H9 (cell line): ENCODE measurements around the gene AKR1D1. TPM values are rescaled to one million over a fixed set of nuclear protein-coding genes. Genes with fewer than 3 reads are reported as not detected.

Source experiments
- DNase-seq: peaks from one replicate; pipeline ENCODE4 v3.0.0-alpha.2; 2017
- H2AFZ ChIP-seq: one replicate; pipeline ENCODE4 v1.6.1; 2013; ENCODE audit warnings: mild to moderate bottlenecking, low read length, control low read depth, moderate library complexity
- H2AK5ac ChIP-seq: 2 replicates; pipeline ENCODE4 v1.6.1; 2013; ENCODE audit warnings: low read length, control low read depth, mixed read lengths; ENCODE audit not compliant: insufficient read length
- H2BK120ac ChIP-seq: one replicate; pipeline ENCODE4 v1.6.1; 2013; ENCODE audit warnings: low read depth, mild to moderate bottlenecking, low read length, control low read depth, inconsistent platforms; ENCODE audit not compliant: poor library complexity, severe bottlenecking
- H2BK12ac ChIP-seq: 2 replicates; pipeline ENCODE4 v1.6.1; 2013; ENCODE audit warnings: low read length, control low read depth, mixed read lengths, low read depth; ENCODE audit not compliant: insufficient read length
- H2BK15ac ChIP-seq: 2 replicates; pipeline ENCODE4 v1.6.1; 2013; ENCODE audit warnings: low read depth, low read length, control low read depth
- H2BK20ac ChIP-seq: one replicate; pipeline ENCODE4 v1.6.1; 2013; ENCODE audit warnings: low read depth, mild to moderate bottlenecking, low read length, control low read depth, inconsistent platforms; ENCODE audit not compliant: poor library complexity, severe bottlenecking
- H2BK5ac ChIP-seq: 2 replicates; pipeline ENCODE4 v1.6.1; 2013; ENCODE audit warnings: low read length, control low read depth, mixed read lengths; ENCODE audit not compliant: insufficient read length
- H3K14ac ChIP-seq: 2 replicates; pipeline ENCODE4 v1.6.1; 2013; ENCODE audit warnings: low read length, control low read depth; ENCODE audit not compliant: insufficient read depth
- H3K18ac ChIP-seq: 2 replicates; pipeline ENCODE4 v1.6.1; 2013; ENCODE audit warnings: low read depth, mild to moderate bottlenecking, mixed read lengths, low read length, control low read depth; ENCODE audit not compliant: insufficient read length
- H3K23ac ChIP-seq: 2 replicates; pipeline ENCODE4 v1.6.1; 2013; ENCODE audit warnings: low read length, control low read depth, mixed read lengths, low read depth; ENCODE audit not compliant: insufficient read length
- H3K23me2 ChIP-seq: 2 replicates; pipeline ENCODE4 v1.6.1; 2013; ENCODE audit warnings: low read depth, mild to moderate bottlenecking, mixed read lengths, low read length, control low read depth; ENCODE audit not compliant: insufficient read length, poor library complexity, severe bottlenecking
- H3K27ac ChIP-seq: 2 replicates; pipeline ENCODE4 v1.5.1; 2013; ENCODE audit warnings: low read length, control low read depth, mixed read lengths, low read depth; ENCODE audit not compliant: insufficient read length
- H3K27me3 ChIP-seq: 2 replicates; pipeline ENCODE4 v1.6.1; 2013; ENCODE audit warnings: low read length, control low read depth, inconsistent platforms; ENCODE audit not compliant: insufficient read depth
- H3K4ac ChIP-seq: 2 replicates; pipeline ENCODE4 v1.6.1; 2013; ENCODE audit warnings: low read depth, mild to moderate bottlenecking, control low read depth, inconsistent platforms, low read length, moderate library complexity
- H3K4me1 ChIP-seq: 2 replicates; pipeline ENCODE4 v1.6.1; 2013; ENCODE audit warnings: low read length, control low read depth, inconsistent platforms; ENCODE audit not compliant: insufficient read depth
- H3K4me2 ChIP-seq: 2 replicates; pipeline ENCODE4 v1.6.1; 2013; ENCODE audit warnings: low read length, control low read depth, mixed read lengths; ENCODE audit not compliant: insufficient read length, insufficient read depth
- H3K56ac ChIP-seq: 2 replicates; pipeline ENCODE4 v1.6.1; 2013; ENCODE audit warnings: low read depth, mild to moderate bottlenecking, mixed read lengths, low read length, control low read depth; ENCODE audit not compliant: insufficient read length
- H3K79me1 ChIP-seq: 2 replicates; pipeline ENCODE4 v1.6.1; 2013; ENCODE audit warnings: low read depth, mild to moderate bottlenecking, moderate library complexity, low read length, control low read depth, inconsistent platforms; ENCODE audit not compliant: insufficient read depth, poor library complexity, severe bottlenecking
- H3K79me2 ChIP-seq: 2 replicates; pipeline ENCODE4 v1.6.1; 2013; ENCODE audit warnings: low read length, control low read depth, inconsistent platforms; ENCODE audit not compliant: insufficient read depth
- H3K9ac ChIP-seq: 2 replicates; pipeline ENCODE4 v1.6.1; 2013; ENCODE audit warnings: low read length, control low read depth, mixed read lengths; ENCODE audit not compliant: insufficient read length; ENCODE audit errors: extremely low read depth
- H3K9me3 ChIP-seq: one replicate; pipeline ENCODE4 v1.6.1; 2013; ENCODE audit warnings: low read depth, low read length, inconsistent platforms; ENCODE audit not compliant: control insufficient read depth
- H3T11ph ChIP-seq: one replicate; pipeline ENCODE4 v1.6.1; 2013; ENCODE audit warnings: mild to moderate bottlenecking, low read length, control low read depth, inconsistent platforms
- H4K20me1 ChIP-seq: one replicate; pipeline ENCODE4 v1.6.1; 2013; ENCODE audit not compliant: control insufficient read depth, insufficient read length, insufficient read depth
- H4K5ac ChIP-seq: 2 replicates; pipeline ENCODE4 v1.6.1; 2013; ENCODE audit warnings: low read depth, mild to moderate bottlenecking, mixed read lengths, low read length, control low read depth; ENCODE audit not compliant: insufficient read length
- H4K8ac ChIP-seq: replicated peaks from 2 replicates; pipeline ENCODE4 v1.6.1; 2013; ENCODE audit warnings: low read length, control low read depth, mixed read lengths, low read depth; ENCODE audit not compliant: insufficient read length
- H4K91ac ChIP-seq: 2 replicates; pipeline ENCODE4 v1.6.1; 2013; ENCODE audit warnings: low read depth, mild to moderate bottlenecking, moderate library complexity, mixed read lengths, low read length, control low read depth; ENCODE audit not compliant: insufficient read length
- H3K27ac Mint-ChIP-seq, 3 experiments: 2 replicates in 2 of 3; 3 replicates in 1 of 3; pipeline ENCODE4 v1.8.0; 2020 to 2021; ENCODE audit warnings: mixed read lengths in 3 of 3, mild to moderate bottlenecking in 1 of 3, moderate library complexity in 1 of 3
- H3K27me3 Mint-ChIP-seq: 2 replicates; pipeline ENCODE4 v1.8.0; 2021; ENCODE audit warnings: low read depth, mild to moderate bottlenecking, moderate library complexity, mixed read lengths
- H3K36me3 Mint-ChIP-seq, 3 experiments: 2 replicates in 2 of 3; 3 replicates in 1 of 3; pipeline ENCODE4 v1.8.0; 2020 to 2021; ENCODE audit warnings: low read depth in 3 of 3, mixed read lengths in 3 of 3; ENCODE audit not compliant: insufficient read depth in 1 of 3
- H3K4me1 Mint-ChIP-seq, 2 experiments: 2 replicates each; pipeline ENCODE4 v1.8.0; 2020; ENCODE audit warnings: mixed read lengths in 2 of 2
- H3K4me3 Mint-ChIP-seq, 2 experiments: 2 replicates in 1 of 2; 3 replicates in 1 of 2; pipeline ENCODE4 v1.8.0; 2020 to 2021; ENCODE audit warnings: mild to moderate bottlenecking in 2 of 2, mixed read lengths in 2 of 2, moderate library complexity in 1 of 2
- H3K9me3 Mint-ChIP-seq, 2 experiments: 2 replicates in 1 of 2; 3 replicates in 1 of 2; pipeline ENCODE4 v1.8.0; 2020; ENCODE audit warnings: mild to moderate bottlenecking in 2 of 2, mixed read lengths in 2 of 2, moderate library complexity in 1 of 2
- CTCF ChIP-seq: fragments of 200-600 bp; sonication (generic); conservative IDR thresholded peaks from 3 replicates; pipeline ENCODE4 v1.8.0; 2021; ENCODE audit warnings: antibody characterized with exemption, mild to moderate bottlenecking
- WGBS: extraction: QIAGEN DNeasy Blood & Tissue Kit; methylation state at CpG from one replicate; pipeline ENCODE4 v1.1.7; 2013; ENCODE audit warnings: missing lambda C conversion rate, low lambda C conversion rate, mixed read lengths; ENCODE audit not compliant: insufficient read length; ENCODE audit errors: extremely low coverage; 5-methylcytosine and 5-hydroxymethylcytosine counted together
- total RNA-seq: library from RNA; stranded (reverse); gene quantifications from 2 replicates; pipeline ENCODE4 v1.2.1, GENCODE V29; 2021

AKR1D1 gene
- total RNA-seq, 1 experiment from 2014 or later: 0.31 TPM

- H3K27me3 Mint-ChIP-seq: no peaks in the 10 kb centered on the region; the same call in 1 of the 2 replicates
- H3K4me2 ChIP-seq: no peak overlapping the region
Measured at GRCh38 chr7:138074121-138074520, 2.1 kb upstream of the AKR1D1 start.

More at GRCh38 chr7:138074121-138074520, 2.1 kb upstream of the AKR1D1 start:
- Histone ChIP-seq H3K27ac (no peak overlapping the region), H2BK120ac (no peak overlapping the region), H4K20me1 (no peaks in the 10 kb centered on the region), H2AFZ (no peak overlapping the region), H2BK15ac (no peak overlapping the region), H3K9ac (no peak overlapping the region), H3K79me2 (no peaks in the 10 kb centered on the region), H4K5ac (no peak overlapping the region), H3K4me1 (no peaks in the 10 kb centered on the region), H2BK5ac (no peak overlapping the region), H3K27me3 (no peaks in the 10 kb centered on the region), H2AK5ac (no peak overlapping the region), H3K79me1 (no peaks in the 10 kb centered on the region), H3T11ph (no peak overlapping the region), H3K23me2 (no peaks in the 10 kb centered on the region), H3K4ac (no peak overlapping the region), H4K91ac (no peak overlapping the region), H4K8ac (no peak overlapping the region), H2BK12ac (no peak overlapping the region), H3K14ac (no peak overlapping the region), H2BK20ac (no peak overlapping the region), H3K23ac (no peak overlapping the region), H3K56ac (no peak overlapping the region), H3K9me3 (peaks cover 22% of the 10 kb centered on the region), H3K18ac (no peak overlapping the region)
- DNase-seq: no peak
- H3K27ac Mint-ChIP-seq: no peak overlapping the region
- peaks cover 33 to 35% of the 10 kb centered on the region in 2 experiments for H3K9me3 Mint-ChIP-seq
- H3K36me3 Mint-ChIP-seq: peaks cover 26 to 39% (median 31%) of the 10 kb centered on the region in 3 experiments
- no CpG with 5 or more reads among the region's 2 CpGs for WGBS
- H3K4me1 Mint-ChIP-seq: peaks cover 29 to 34% of the 10 kb centered on the region in 2 experiments
- no peak overlapping the region for H3K4me3 Mint-ChIP-seq
- TF ChIP-seq CTCF: no peak
